Measurements from ENCODE around the gene API5. TPM values are rescaled to one million over a fixed set of nuclear protein-coding genes. Genes with fewer than 3 reads are reported as not detected.
"Not testable (repeated sequence)": the region's sequence is repeated elsewhere in the genome, so short reads cannot be mapped to it uniquely, and the experiment has no call there.

The API5 gene
- total RNA-seq, 1 donor from 2014 or later = 101 TPM

DNA sequence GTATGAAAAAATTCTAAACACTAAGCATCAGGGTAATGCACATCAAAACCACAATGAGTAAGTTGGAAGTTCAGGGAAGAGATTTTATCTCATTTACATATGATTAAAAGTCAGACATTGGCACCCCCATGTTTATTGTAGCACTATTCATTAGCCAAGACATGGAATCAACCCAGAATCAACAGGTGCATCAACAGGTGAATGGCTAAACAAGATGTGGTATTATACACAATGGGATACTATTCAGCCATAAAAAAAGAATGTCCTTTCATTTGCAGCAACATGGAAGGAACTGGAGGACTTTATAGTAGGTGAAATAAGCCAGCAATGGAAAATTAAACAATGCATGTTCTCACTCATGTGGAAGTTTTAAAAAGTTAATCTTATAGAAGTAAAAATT, 29.4 kb downstream of the API5 start:
- TF ChIP-seq, protein P1, sequence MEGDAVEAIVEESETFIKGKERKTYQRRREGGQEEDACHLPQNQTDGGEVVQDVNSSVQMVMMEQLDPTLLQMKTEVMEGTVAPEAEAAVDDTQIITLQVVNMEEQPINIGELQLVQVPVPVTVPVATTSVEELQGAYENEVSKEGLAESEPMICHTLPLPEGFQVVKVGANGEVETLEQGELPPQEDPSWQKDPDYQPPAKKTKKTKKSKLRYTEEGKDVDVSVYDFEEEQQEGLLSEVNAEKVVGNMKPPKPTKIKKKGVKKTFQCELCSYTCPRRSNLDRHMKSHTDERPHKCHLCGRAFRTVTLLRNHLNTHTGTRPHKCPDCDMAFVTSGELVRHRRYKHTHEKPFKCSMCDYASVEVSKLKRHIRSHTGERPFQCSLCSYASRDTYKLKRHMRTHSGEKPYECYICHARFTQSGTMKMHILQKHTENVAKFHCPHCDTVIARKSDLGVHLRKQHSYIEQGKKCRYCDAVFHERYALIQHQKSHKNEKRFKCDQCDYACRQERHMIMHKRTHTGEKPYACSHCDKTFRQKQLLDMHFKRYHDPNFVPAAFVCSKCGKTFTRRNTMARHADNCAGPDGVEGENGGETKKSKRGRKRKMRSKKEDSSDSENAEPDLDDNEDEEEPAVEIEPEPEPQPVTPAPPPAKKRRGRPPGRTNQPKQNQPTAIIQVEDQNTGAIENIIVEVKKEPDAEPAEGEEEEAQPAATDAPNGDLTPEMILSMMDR (IDR thresholded peaks at IDR 0.05; ENCODE audit: partially characterized antibody, unreplicated experiment) = no peak
- H3K27me3 Mint-ChIP-seq (ENCODE audit: unreplicated experiment) = no peaks in the 10 kb centered on the region
- H3K36me3 Mint-ChIP-seq (ENCODE audit: unreplicated experiment) = peaks cover 5% of the 10 kb centered on the region
- H3K4me3 Mint-ChIP-seq (ENCODE audit: unreplicated experiment) = no peak overlapping the region
- H3K27ac Mint-ChIP-seq (ENCODE audit: unreplicated experiment) = no peak overlapping the region
- H3K9me3 Mint-ChIP-seq (ENCODE audit: unreplicated experiment) = no peaks in the 10 kb centered on the region
- DNase-seq = no peak
- no peaks in the 10 kb centered on the region for H3K4me1 Mint-ChIP-seq (ENCODE audit: low read depth, unreplicated experiment)

GRCh38 chr11:43351426-43351825, 39.6 kb downstream of the API5 start:
- H3K9me3 Mint-ChIP-seq (ENCODE audit: unreplicated experiment); H3K27ac Mint-ChIP-seq (ENCODE audit: unreplicated experiment); H3K4me3 Mint-ChIP-seq (ENCODE audit: unreplicated experiment); H3K27me3 Mint-ChIP-seq (ENCODE audit: unreplicated experiment); H3K4me1 Mint-ChIP-seq (ENCODE audit: low read depth, unreplicated experiment): not testable (repeated sequence)
- peak; percentile 39 for DNase-seq
- peaks cover 10% of the 10 kb centered on the region for H3K36me3 Mint-ChIP-seq (ENCODE audit: unreplicated experiment)

DNA sequence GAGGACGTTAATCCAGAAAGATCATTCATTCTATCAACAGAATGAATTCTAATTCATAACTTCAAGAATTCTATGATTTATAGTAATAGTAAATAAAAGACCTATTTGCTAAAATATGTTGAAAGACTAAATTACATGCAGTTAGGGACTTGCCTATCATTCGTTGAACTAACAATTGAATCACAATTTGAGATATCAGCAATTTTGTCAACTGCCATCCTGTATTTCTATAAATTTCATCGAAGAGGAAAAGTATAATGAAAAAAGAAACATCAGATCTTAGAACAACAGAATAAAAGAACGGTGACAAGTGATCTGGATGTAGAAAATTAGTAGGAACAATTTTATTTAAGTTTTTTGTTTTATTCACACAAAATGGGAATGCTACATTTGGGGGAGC, 42.5 kb downstream of the API5 start:
- Mint-ChIP-seq H3K27ac (ENCODE audit: unreplicated experiment) (no peak overlapping the region), H3K4me3 (ENCODE audit: unreplicated experiment) (no peak overlapping the region), H3K27me3 (ENCODE audit: unreplicated experiment) (peaks cover 6% of the 10 kb centered on the region), H3K36me3 (ENCODE audit: unreplicated experiment) (peaks cover 10% of the 10 kb centered on the region), H3K4me1 (ENCODE audit: low read depth, unreplicated experiment) (peaks cover 6% of the 10 kb centered on the region), H3K9me3 (ENCODE audit: unreplicated experiment) (peaks cover 4% of the 10 kb centered on the region)
- DNase-seq = no peak
- TF ChIP-seq, protein P1 (IDR thresholded peaks at IDR 0.05; ENCODE audit: partially characterized antibody, unreplicated experiment) = no peak

DNA sequence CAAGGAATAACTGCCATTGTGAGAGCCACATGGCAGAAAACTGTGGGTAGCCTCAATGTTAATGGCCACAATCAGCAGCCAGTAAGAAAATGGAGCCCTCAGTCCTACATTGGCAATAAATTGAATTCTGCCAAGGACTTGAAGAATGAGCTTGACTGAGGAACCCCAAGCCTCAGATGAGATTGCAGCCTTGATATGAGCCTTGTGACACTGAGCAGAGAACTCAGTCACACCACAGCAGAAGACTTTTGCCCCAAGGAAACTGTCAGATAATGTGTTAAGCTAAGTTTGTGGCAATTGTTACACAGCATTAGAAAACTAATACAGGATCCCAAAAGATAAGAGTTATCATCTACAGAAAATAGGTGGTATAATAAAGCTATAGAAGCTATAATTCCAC, 44.5 kb downstream of the API5 start:
- H3K27me3 Mint-ChIP-seq (ENCODE audit: unreplicated experiment) = peaks cover 8% of the 10 kb centered on the region

DNA sequence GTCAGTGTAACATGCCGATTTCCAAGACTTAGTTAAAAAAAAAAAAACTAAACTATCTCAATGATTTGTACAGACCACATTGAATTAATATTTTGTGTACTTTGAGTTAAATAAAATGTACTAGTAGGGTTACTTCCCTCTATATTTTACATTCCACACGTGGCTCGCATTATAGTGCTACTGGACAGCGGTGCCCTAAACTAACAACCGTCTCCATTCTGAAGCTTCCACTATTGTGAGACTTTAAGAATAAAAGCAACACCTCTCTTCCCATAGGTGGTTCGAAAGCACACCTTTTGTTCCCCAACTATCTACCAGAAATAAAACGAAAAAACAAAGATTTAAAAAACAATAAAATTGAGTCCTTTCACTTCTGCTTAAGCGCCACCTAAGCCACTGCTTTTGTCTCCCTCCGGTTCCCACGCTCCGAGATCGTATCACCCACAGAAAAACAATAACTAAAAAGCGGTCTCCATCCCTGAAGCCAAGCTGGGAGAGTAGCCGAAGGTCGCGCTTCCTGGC, 46.5 kb downstream of the API5 start:
- Mint-ChIP-seq H3K4me3 (ENCODE audit: unreplicated experiment) (peak overlapping the region; percentile 97), H3K4me1 (ENCODE audit: low read depth, unreplicated experiment) (peaks cover 11% of the 10 kb centered on the region), H3K36me3 (ENCODE audit: unreplicated experiment) (no peaks in the 10 kb centered on the region), H3K9me3 (ENCODE audit: unreplicated experiment) (peaks cover 8% of the 10 kb centered on the region), H3K27me3 (ENCODE audit: unreplicated experiment) (peaks cover 3% of the 10 kb centered on the region), H3K27ac (ENCODE audit: unreplicated experiment) (peak overlapping the region; percentile 91)
- no peak for DNase-seq
- TF ChIP-seq, protein P1 (IDR thresholded peaks at IDR 0.05; ENCODE audit: partially characterized antibody, unreplicated experiment) = no peak

More for the DNA sequence above, 44.5 kb downstream of the API5 start:
- H3K27ac Mint-ChIP-seq (ENCODE audit: unreplicated experiment) = no peak overlapping the region
- peaks cover 10% of the 10 kb centered on the region for H3K36me3 Mint-ChIP-seq (ENCODE audit: unreplicated experiment)
- peaks cover 8% of the 10 kb centered on the region for H3K9me3 Mint-ChIP-seq (ENCODE audit: unreplicated experiment)
- no peak for DNase-seq
- H3K4me3 Mint-ChIP-seq (ENCODE audit: unreplicated experiment) = no peak overlapping the region
- peaks cover 14% of the 10 kb centered on the region for H3K4me1 Mint-ChIP-seq (ENCODE audit: low read depth, unreplicated experiment)
- TF ChIP-seq, protein P1 (IDR thresholded peaks at IDR 0.05; ENCODE audit: partially characterized antibody, unreplicated experiment) = no peak
